GM18868 (cell line): ENCODE data around the gene ADIPOR2.
"Not testable (repeated sequence)": the region's sequence is repeated elsewhere in the genome, so short reads cannot be mapped to it uniquely, and the experiment has no call there.

Experiments used
- ATAC-seq: cut with Tn5 transposase; IDR thresholded peaks from one replicate; pipeline ENCODE4 v1.9.1; 2021; ENCODE audit warnings: mild to moderate bottlenecking, moderate library complexity; ENCODE audit not compliant: unreplicated experiment

ADIPOR2 gene

GRCh38 chr12:1663440-1664132 is 27.3 kb upstream of the ADIPOR2 start:
- no peak for ATAC-seq

- ATAC-seq: no peak
Observed at GRCh38 chr12:1665366-1665765, 25.5 kb upstream of the ADIPOR2 start.

- no peak for ATAC-seq
Observed at GRCh38 chr12:1666215-1666614, 24.7 kb upstream of the ADIPOR2 start.

- no peak for ATAC-seq
Observed at GRCh38 chr12:1666685-1667162, 24.1 kb upstream of the ADIPOR2 start.

- no peak for ATAC-seq
Observed at GRCh38 chr12:1668833-1669543, 21.9 kb upstream of the ADIPOR2 start.

- no peak for ATAC-seq
Observed at GRCh38 chr12:1670358-1671268, 20.3 kb upstream of the ADIPOR2 start.

GRCh38 chr12:1676043-1676442 is 14.8 kb upstream of the ADIPOR2 start:
- ATAC-seq: no peak

- no peak for ATAC-seq
Observed at GRCh38 chr12:1680804-1681492, 9.9 kb upstream of the ADIPOR2 start.

GRCh38 chr12:1681493-1681807 is 9.4 kb upstream of the ADIPOR2 start:
- no peak for ATAC-seq

- ATAC-seq: no peak
Observed at GRCh38 chr12:1688086-1688710, 2.7 kb upstream of the ADIPOR2 start.

- peak; percentile 29 for ATAC-seq
Observed at GRCh38 chr12:1691123-1692007, 495 bp downstream of the ADIPOR2 start.

- no peak for ATAC-seq
Observed at GRCh38 chr12:1692226-1692625, 1.4 kb downstream of the ADIPOR2 start.

GRCh38 chr12:1692895-1693610 is 2.2 kb downstream of the ADIPOR2 start:
- no peak for ATAC-seq

- ATAC-seq: not testable (repeated sequence)
Observed at GRCh38 chr12:1695097-1695496, 4.2 kb downstream of the ADIPOR2 start.

GRCh38 chr12:1695886-1696670 is 5.2 kb downstream of the ADIPOR2 start:
- ATAC-seq: no peak

- ATAC-seq: no peak
Observed at GRCh38 chr12:1696800-1697199, 5.9 kb downstream of the ADIPOR2 start.

- no peak for ATAC-seq
Observed at GRCh38 chr12:1697271-1697670, 6.4 kb downstream of the ADIPOR2 start.

- no peak for ATAC-seq
Observed at GRCh38 chr12:1698720-1699119, 7.8 kb downstream of the ADIPOR2 start.
